DMS153 (cell line): ENCODE data around the gene GALE.

Experiments
- DNase-seq: peaks from one replicate; lab custom pipeline; 2025; lab: John Stamatoyannopoulos, UW

The GALE gene

GRCh38 chr1:23751050-23751814, 49.3 kb downstream of the GALE start:
- DNase-seq = peak; percentile 22

- no peak for DNase-seq
Measured at GRCh38 chr1:23748016-23748415, 52.5 kb downstream of the GALE start.
